GM12878 (cell line): Measurements from ENCODE around the gene SIGLEC11. TPM values are rescaled to one million over a fixed set of nuclear protein-coding genes. Genes with fewer than 3 reads are reported as not detected.

Experiments used
- ATAC-seq: fragments of 200-7000 bp; cut with Tn5 transposase; 3 replicates; pipeline ENCODE4 v1.9.1; 2020; ENCODE audit warnings: mild to moderate bottlenecking, moderate library complexity
- BruUV-seq: library from RNA; stranded (reverse); fragments of 400-500 nt; replicated peaks from 2 replicates; lab custom pipeline; 2021; lab: Mats Ljungman, UMichigan
- CTCF ChIA-PET: fragments of 300-600 bp; sonication (Branson Sonifier 250); formaldehyde crosslinking; extraction: SDS; loops from one replicate; lab custom pipeline; 2021; ENCODE audit warnings: inconsistent platforms; lab: Yijun Ruan, JAX
- POLR2A ChIA-PET: fragments of 350-600 bp; formaldehyde crosslinking; extraction: SDS; loops from one replicate; lab custom pipeline; 2021; ENCODE audit warnings: inconsistent platforms; lab: Charles Lee
- RAD21 ChIA-PET: fragments of 300-600 bp; sonication (Branson Sonifier 250); formaldehyde crosslinking; loops from one replicate; lab custom pipeline; 2023; ENCODE audit warnings: antibody characterized with exemption; ENCODE audit not compliant: unreplicated experiment; lab: Charles Lee
- SMC1A ChIA-PET: fragments of 300-600 bp; sonication (Branson Sonifier 250); formaldehyde crosslinking; loops from one replicate; lab custom pipeline; 2023; ENCODE audit not compliant: unreplicated experiment, uncharacterized antibody; lab: Charles Lee
- DNase-seq: peaks from one replicate; pipeline ENCODE4 v3.0.0-alpha.2; 2011; ENCODE audit warnings: low read depth, low spot score
- FAIRE-seq: peaks from 3 replicates; lab custom pipeline; 2011; peaks lifted over from hg19 to GRCh38; lab: Jason Lieb, UNC
- H2AFZ ChIP-seq: 2 replicates; pipeline ENCODE4 v1.6.0; 2011; ENCODE audit warnings: low read depth, low read length, control low read depth; ENCODE audit not compliant: control insufficient read depth
- H3K27ac ChIP-seq: 2 replicates; pipeline ENCODE4 v1.5.1; 2011; ENCODE audit warnings: control low read depth; ENCODE audit not compliant: control insufficient read depth, insufficient read depth
- H3K27me3 ChIP-seq, 2 experiments: replicated peaks in 1 of 2; 2 replicates each; pipeline versions ENCODE4 v1.6.0 to v1.6.1; 2011; ENCODE audit warnings: low read length in 1 of 2; ENCODE audit not compliant: control insufficient read depth in 2 of 2, insufficient read depth in 2 of 2
- H3K36me3 ChIP-seq, 2 experiments: 2 replicates each; pipeline ENCODE4 v1.5.1; 2011; ENCODE audit warnings: low read length in 1 of 2; ENCODE audit not compliant: control insufficient read depth in 2 of 2, insufficient read depth in 2 of 2
- H3K4me1 ChIP-seq: 2 replicates; pipeline ENCODE4 v1.6.1; 2011; ENCODE audit warnings: mild to moderate bottlenecking, low read length, moderate library complexity, mixed read lengths; ENCODE audit not compliant: control insufficient read depth, insufficient read depth
- H3K4me2 ChIP-seq: 2 replicates; pipeline ENCODE4 v1.6.0; 2011; ENCODE audit warnings: control low read depth; ENCODE audit not compliant: control insufficient read depth, insufficient read depth
- H3K4me3 ChIP-seq: fragments of 200-600 bp; sonication (generic); 2 replicates; pipeline ENCODE4 v1.5.1; 2016
- H3K79me2 ChIP-seq: 2 replicates; pipeline ENCODE4 v1.6.0; 2011; ENCODE audit warnings: low read length; ENCODE audit not compliant: control insufficient read depth, insufficient read depth
- H3K9ac ChIP-seq: 2 replicates; pipeline ENCODE4 v1.8.0; 2011; ENCODE audit warnings: low read length, control low read depth, mixed read lengths; ENCODE audit not compliant: control insufficient read depth, insufficient read depth
- H3K9me3 ChIP-seq: replicated peaks from 3 replicates; pipeline ENCODE4 v1.5.1; 2011; ENCODE audit warnings: mild to moderate bottlenecking, low read length; ENCODE audit not compliant: control insufficient read depth, insufficient read depth
- H4K20me1 ChIP-seq: 2 replicates; pipeline ENCODE4 v1.6.0; 2011; ENCODE audit not compliant: control insufficient read depth, insufficient read depth
- WGBS: methylation state at CpG from one replicate; pipeline ENCODE4 v1.1.6; 2016; ENCODE audit warnings: low lambda C conversion rate; ENCODE audit not compliant: insufficient replicate concordance, insufficient coverage; ENCODE audit errors: missing lambda C conversion rate; 5-methylcytosine and 5-hydroxymethylcytosine counted together
- in situ Hi-C: fragments of 300-500 bp; cut with MboI; formaldehyde crosslinking; loops from 9 replicates; pipeline ENCODE4 v1.14.3; 2018; ENCODE audit warnings: mixed read lengths
- intact Hi-C: fragments of 100-400 bp; cut with micrococcal nuclease; formaldehyde crosslinking; loops from one replicate; pipeline ENCODE4 v1.14.2; 2022; ENCODE audit not compliant: unreplicated experiment
- polyA plus RNA-seq, 11 experiments: library from polyadenylated mRNA; depleted of rRNA in 4 of 11; unstranded in 6 of 11; stranded (reverse) in 5 of 11; fragments of >200 nt; fragmentation: Nextera tagmentation in 4 of 11; fragmentation: Illumina TruSeq in 1 of 11; extraction: Ambion mirVana in 4 of 11; extraction: Trizol in 1 of 11; gene quantifications; 1 replicate in 1 of 11; 2 replicates in 10 of 11; pipeline versions ENCODE4 v1.2.1 to v1.2.3, GENCODE V29; 2011 to 2016; ENCODE audit warnings: inconsistent platforms in 2 of 11, missing spikeins in 2 of 11, low read depth in 1 of 11
- total RNA-seq, 4 experiments: library from RNA; depleted of rRNA in 3 of 4; stranded (reverse); fragments of >200 nt in 3 of 4; fragmentation: Illumina TruSeq in 1 of 4; extraction: Trizol in 1 of 4; gene quantifications; 2 replicates each; pipeline versions ENCODE4 v1.2.1 to v1.2.3, GENCODE V29; 2013 to 2021
- TF ChIP-seq, protein P1 (sequence below): fragments of 450-650 bp; IDR thresholded peaks from 2 replicates; pipeline ENCODE4 v1.6.1; 2014; ENCODE audit warnings: mild to moderate bottlenecking

Gene SIGLEC11
- total and polyA plus RNA-seq, 10 of the 15 experiments (the other 5 are each of a cell fraction or from before 2014, with no cell fraction given): not detected

DNA sequence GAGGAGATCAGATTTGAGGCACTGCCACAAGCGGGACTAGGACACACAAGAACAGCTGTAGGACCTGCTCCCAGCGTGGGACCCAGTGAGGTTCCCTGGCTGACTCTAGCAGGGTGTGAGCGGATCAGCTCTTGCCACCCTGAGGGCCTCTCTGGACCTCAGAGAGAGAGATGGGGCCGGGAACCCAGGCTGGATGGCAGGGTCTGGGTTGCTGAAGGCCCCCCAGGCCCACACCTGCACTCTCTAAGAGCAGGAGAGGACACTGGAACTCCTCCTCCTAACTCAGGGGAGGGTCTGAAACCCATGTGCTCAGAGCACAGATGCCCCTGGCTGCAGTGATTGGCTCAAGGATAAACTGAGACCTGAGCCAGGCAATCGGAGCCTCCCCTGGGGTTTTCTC is 50.8 kb downstream of the SIGLEC11 start:
- no peaks in the 10 kb centered on the region; the same call in 2 of the 3 replicates for H3K9me3 ChIP-seq
- H3K27me3 ChIP-seq: no peaks in the 10 kb centered on the region
- H2AFZ ChIP-seq: no peak overlapping the region
- ChIA-PET RAD21 (interaction anchor here (1.9 to 4.9 kb wide), 3 partner anchors 13 to 22 kb away, joined by 9 to 40 read pairs (median 38); partner anchors contain the start of genes ATF5, IL4I1 and NUP62), SMC1A (interaction anchor here (1.1 to 8.8 kb wide), 4 partner anchors 10 to 22 kb away, joined by 3 to 110 read pairs (median 26); partner anchors contain the start of genes ATF5, IL4I1 and NUP62), POLR2A (interaction anchor here (1.9 to 6.6 kb wide), 5 partner anchors 10 to 33 kb away, joined by 4 to 116 read pairs (median 33); partner anchors contain the start of genes AKT1S1, ATF5, IL4I1 and NUP62), CTCF (interaction anchor here (0.9 to 9.0 kb wide), 3 partner anchors 8 to 18 kb away, joined by 5 to 71 read pairs (median 33); partner anchors contain the start of genes ATF5, IL4I1 and NUP62)
- TF ChIP-seq, protein P1, sequence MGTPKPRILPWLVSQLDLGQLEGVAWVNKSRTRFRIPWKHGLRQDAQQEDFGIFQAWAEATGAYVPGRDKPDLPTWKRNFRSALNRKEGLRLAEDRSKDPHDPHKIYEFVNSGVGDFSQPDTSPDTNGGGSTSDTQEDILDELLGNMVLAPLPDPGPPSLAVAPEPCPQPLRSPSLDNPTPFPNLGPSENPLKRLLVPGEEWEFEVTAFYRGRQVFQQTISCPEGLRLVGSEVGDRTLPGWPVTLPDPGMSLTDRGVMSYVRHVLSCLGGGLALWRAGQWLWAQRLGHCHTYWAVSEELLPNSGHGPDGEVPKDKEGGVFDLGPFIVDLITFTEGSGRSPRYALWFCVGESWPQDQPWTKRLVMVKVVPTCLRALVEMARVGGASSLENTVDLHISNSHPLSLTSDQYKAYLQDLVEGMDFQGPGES: no peak
- no peak overlapping the region for H3K4me3 ChIP-seq
- intact Hi-C loops (no loop called here), in situ Hi-C loops (no loop called here)
- H3K9ac ChIP-seq: no peak overlapping the region
- H3K27ac ChIP-seq: peak overlapping the region; percentile 57; the same call in 1 of the 2 replicates
- H3K79me2 ChIP-seq: peaks cover 60% of the 10 kb centered on the region
- ATAC-seq: no peak
- peaks cover 26 to 33% of the 10 kb centered on the region in 2 experiments for H3K36me3 ChIP-seq
- no peak for DNase-seq
- no peak for FAIRE-seq
- H4K20me1 ChIP-seq: peaks cover 3% of the 10 kb centered on the region; the same call in 1 of the 2 replicates
- H3K4me2 ChIP-seq: 0 out of 2 replicates have a peak overlapping the region, but pooled peaks have one; percentile 5
- 86% methylated on average over 5 of the region's 5 CpGs for WGBS
- BruUV-seq: no TSS peak
- peaks cover 72% of the 10 kb centered on the region for H3K4me1 ChIP-seq
